ENCODE results near the gene C17orf114.

- no peak for TF ChIP-seq CTCF (IDR thresholded peaks at IDR 0.05)
- TF ChIP-seq POLR2A (IDR thresholded peaks at IDR 0.05), result no peak
Measured at GRCh38 chr17:4839221-4839620, 37.1 kb upstream of the C17orf114 start.

Data from heart left ventricle (tissue), 13 donors.